H9 (cell line): ENCODE results near the gene LTF. TPM values are rescaled to one million over a fixed set of nuclear protein-coding genes. Genes with fewer than 3 reads are reported as not detected.

Experiments
- DNase-seq: peaks from one replicate; pipeline ENCODE4 v3.0.0-alpha.2; 2017
- H2AFZ ChIP-seq: one replicate; pipeline ENCODE4 v1.6.1; 2013; ENCODE audit warnings: mild to moderate bottlenecking, low read length, control low read depth, moderate library complexity
- H2AK5ac ChIP-seq: 2 replicates; pipeline ENCODE4 v1.6.1; 2013; ENCODE audit warnings: low read length, control low read depth, mixed read lengths; ENCODE audit not compliant: insufficient read length
- H2BK120ac ChIP-seq: one replicate; pipeline ENCODE4 v1.6.1; 2013; ENCODE audit warnings: low read depth, mild to moderate bottlenecking, low read length, control low read depth, inconsistent platforms; ENCODE audit not compliant: poor library complexity, severe bottlenecking
- H2BK12ac ChIP-seq: 2 replicates; pipeline ENCODE4 v1.6.1; 2013; ENCODE audit warnings: low read length, control low read depth, mixed read lengths, low read depth; ENCODE audit not compliant: insufficient read length
- H2BK15ac ChIP-seq: 2 replicates; pipeline ENCODE4 v1.6.1; 2013; ENCODE audit warnings: low read depth, low read length, control low read depth
- H2BK20ac ChIP-seq: one replicate; pipeline ENCODE4 v1.6.1; 2013; ENCODE audit warnings: low read depth, mild to moderate bottlenecking, low read length, control low read depth, inconsistent platforms; ENCODE audit not compliant: poor library complexity, severe bottlenecking
- H2BK5ac ChIP-seq: 2 replicates; pipeline ENCODE4 v1.6.1; 2013; ENCODE audit warnings: low read length, control low read depth, mixed read lengths; ENCODE audit not compliant: insufficient read length
- H3K14ac ChIP-seq: 2 replicates; pipeline ENCODE4 v1.6.1; 2013; ENCODE audit warnings: low read length, control low read depth; ENCODE audit not compliant: insufficient read depth
- H3K18ac ChIP-seq: 2 replicates; pipeline ENCODE4 v1.6.1; 2013; ENCODE audit warnings: low read depth, mild to moderate bottlenecking, mixed read lengths, low read length, control low read depth; ENCODE audit not compliant: insufficient read length
- H3K23ac ChIP-seq: 2 replicates; pipeline ENCODE4 v1.6.1; 2013; ENCODE audit warnings: low read length, control low read depth, mixed read lengths, low read depth; ENCODE audit not compliant: insufficient read length
- H3K23me2 ChIP-seq: 2 replicates; pipeline ENCODE4 v1.6.1; 2013; ENCODE audit warnings: low read depth, mild to moderate bottlenecking, mixed read lengths, low read length, control low read depth; ENCODE audit not compliant: insufficient read length, poor library complexity, severe bottlenecking
- H3K27ac ChIP-seq: 2 replicates; pipeline ENCODE4 v1.5.1; 2013; ENCODE audit warnings: low read length, control low read depth, mixed read lengths, low read depth; ENCODE audit not compliant: insufficient read length
- H3K27me3 ChIP-seq: 2 replicates; pipeline ENCODE4 v1.6.1; 2013; ENCODE audit warnings: low read length, control low read depth, inconsistent platforms; ENCODE audit not compliant: insufficient read depth
- H3K4ac ChIP-seq: 2 replicates; pipeline ENCODE4 v1.6.1; 2013; ENCODE audit warnings: low read depth, mild to moderate bottlenecking, control low read depth, inconsistent platforms, low read length, moderate library complexity
- H3K4me1 ChIP-seq: 2 replicates; pipeline ENCODE4 v1.6.1; 2013; ENCODE audit warnings: low read length, control low read depth, inconsistent platforms; ENCODE audit not compliant: insufficient read depth
- H3K4me2 ChIP-seq: 2 replicates; pipeline ENCODE4 v1.6.1; 2013; ENCODE audit warnings: low read length, control low read depth, mixed read lengths; ENCODE audit not compliant: insufficient read length, insufficient read depth
- H3K56ac ChIP-seq: 2 replicates; pipeline ENCODE4 v1.6.1; 2013; ENCODE audit warnings: low read depth, mild to moderate bottlenecking, mixed read lengths, low read length, control low read depth; ENCODE audit not compliant: insufficient read length
- H3K79me1 ChIP-seq: 2 replicates; pipeline ENCODE4 v1.6.1; 2013; ENCODE audit warnings: low read depth, mild to moderate bottlenecking, moderate library complexity, low read length, control low read depth, inconsistent platforms; ENCODE audit not compliant: insufficient read depth, poor library complexity, severe bottlenecking
- H3K79me2 ChIP-seq: 2 replicates; pipeline ENCODE4 v1.6.1; 2013; ENCODE audit warnings: low read length, control low read depth, inconsistent platforms; ENCODE audit not compliant: insufficient read depth
- H3K9ac ChIP-seq: 2 replicates; pipeline ENCODE4 v1.6.1; 2013; ENCODE audit warnings: low read length, control low read depth, mixed read lengths; ENCODE audit not compliant: insufficient read length; ENCODE audit errors: extremely low read depth
- H3K9me3 ChIP-seq: one replicate; pipeline ENCODE4 v1.6.1; 2013; ENCODE audit warnings: low read depth, low read length, inconsistent platforms; ENCODE audit not compliant: control insufficient read depth
- H3T11ph ChIP-seq: one replicate; pipeline ENCODE4 v1.6.1; 2013; ENCODE audit warnings: mild to moderate bottlenecking, low read length, control low read depth, inconsistent platforms
- H4K20me1 ChIP-seq: one replicate; pipeline ENCODE4 v1.6.1; 2013; ENCODE audit not compliant: control insufficient read depth, insufficient read length, insufficient read depth
- H4K5ac ChIP-seq: 2 replicates; pipeline ENCODE4 v1.6.1; 2013; ENCODE audit warnings: low read depth, mild to moderate bottlenecking, mixed read lengths, low read length, control low read depth; ENCODE audit not compliant: insufficient read length
- H4K8ac ChIP-seq: replicated peaks from 2 replicates; pipeline ENCODE4 v1.6.1; 2013; ENCODE audit warnings: low read length, control low read depth, mixed read lengths, low read depth; ENCODE audit not compliant: insufficient read length
- H4K91ac ChIP-seq: 2 replicates; pipeline ENCODE4 v1.6.1; 2013; ENCODE audit warnings: low read depth, mild to moderate bottlenecking, moderate library complexity, mixed read lengths, low read length, control low read depth; ENCODE audit not compliant: insufficient read length
- H3K27ac Mint-ChIP-seq, 3 experiments: 2 replicates in 2 of 3; 3 replicates in 1 of 3; pipeline ENCODE4 v1.8.0; 2020 to 2021; ENCODE audit warnings: mixed read lengths in 3 of 3, mild to moderate bottlenecking in 1 of 3, moderate library complexity in 1 of 3
- H3K27me3 Mint-ChIP-seq: 2 replicates; pipeline ENCODE4 v1.8.0; 2021; ENCODE audit warnings: low read depth, mild to moderate bottlenecking, moderate library complexity, mixed read lengths
- H3K36me3 Mint-ChIP-seq, 3 experiments: 2 replicates in 2 of 3; 3 replicates in 1 of 3; pipeline ENCODE4 v1.8.0; 2020 to 2021; ENCODE audit warnings: low read depth in 3 of 3, mixed read lengths in 3 of 3; ENCODE audit not compliant: insufficient read depth in 1 of 3
- H3K4me1 Mint-ChIP-seq, 2 experiments: 2 replicates each; pipeline ENCODE4 v1.8.0; 2020; ENCODE audit warnings: mixed read lengths in 2 of 2
- H3K4me3 Mint-ChIP-seq, 2 experiments: 2 replicates in 1 of 2; 3 replicates in 1 of 2; pipeline ENCODE4 v1.8.0; 2020 to 2021; ENCODE audit warnings: mild to moderate bottlenecking in 2 of 2, mixed read lengths in 2 of 2, moderate library complexity in 1 of 2
- H3K9me3 Mint-ChIP-seq, 2 experiments: 2 replicates in 1 of 2; 3 replicates in 1 of 2; pipeline ENCODE4 v1.8.0; 2020; ENCODE audit warnings: mild to moderate bottlenecking in 2 of 2, mixed read lengths in 2 of 2, moderate library complexity in 1 of 2
- CTCF ChIP-seq: fragments of 200-600 bp; sonication (generic); conservative IDR thresholded peaks from 3 replicates; pipeline ENCODE4 v1.8.0; 2021; ENCODE audit warnings: antibody characterized with exemption, mild to moderate bottlenecking
- WGBS: extraction: QIAGEN DNeasy Blood & Tissue Kit; methylation state at CpG from one replicate; pipeline ENCODE4 v1.1.7; 2013; ENCODE audit warnings: missing lambda C conversion rate, low lambda C conversion rate, mixed read lengths; ENCODE audit not compliant: insufficient read length; ENCODE audit errors: extremely low coverage; 5-methylcytosine and 5-hydroxymethylcytosine counted together
- total RNA-seq: library from RNA; stranded (reverse); gene quantifications from 2 replicates; pipeline ENCODE4 v1.2.1, GENCODE V29; 2021

Gene LTF
- total RNA-seq, 1 experiment from 2014 or later: not detected

- Mint-ChIP-seq H3K27me3 (peaks cover 8% of the 10 kb centered on the region; the same call in 1 of the 2 replicates), H3K36me3 (peaks cover 8 to 10% (median 8%) of the 10 kb centered on the region in 3 experiments)
- H3T11ph ChIP-seq: no peak overlapping the region
Measured at GRCh38 chr3:46488735-46489361, 24.1 kb upstream of the LTF start.

More at GRCh38 chr3:46488735-46489361, 24.1 kb upstream of the LTF start:
- Histone ChIP-seq H3K9me3 (no peaks in the 10 kb centered on the region), H3K4me1 (no peaks in the 10 kb centered on the region), H2BK20ac (no peak overlapping the region), H3K4ac (no peak overlapping the region), H2AFZ (no peak overlapping the region), H3K14ac (no peak overlapping the region), H3K9ac (no peak overlapping the region), H3K79me2 (no peaks in the 10 kb centered on the region), H2BK12ac (no peak overlapping the region), H2AK5ac (no peak overlapping the region), H2BK15ac (no peak overlapping the region), H3K56ac (no peak overlapping the region), H4K20me1 (no peaks in the 10 kb centered on the region), H2BK5ac (no peak overlapping the region), H3K4me2 (no peak overlapping the region), H3K23me2 (no peaks in the 10 kb centered on the region), H4K91ac (no peak overlapping the region), H3K27ac (no peak overlapping the region), H4K5ac (no peak overlapping the region), H3K79me1 (no peaks in the 10 kb centered on the region), H2BK120ac (no peak overlapping the region), H3K27me3 (no peaks in the 10 kb centered on the region; the same call in 1 of the 2 replicates), H4K8ac (no peak overlapping the region), H3K23ac (no peak overlapping the region), H3K18ac (no peak overlapping the region)
- Mint-ChIP-seq H3K4me1 (peaks cover 22 to 23% of the 10 kb centered on the region in 2 experiments), H3K4me3 (peak overlapping the region in 1 of 2 experiments; percentile 41; a peak in 2 of 5 replicates), H3K9me3 (peaks cover 9 to 10% of the 10 kb centered on the region in 2 experiments), H3K27ac (peak overlapping the region in 1 of 3 experiments; percentile 24; a peak in 2 of 7 replicates)
- WGBS: no CpG with 5 or more reads among the region's 26 CpGs
- peak; percentile 97 for DNase-seq
- peak; percentile 100 for TF ChIP-seq CTCF
